NCI-H748 treated with DMSO at 0.1 percent for 48 hours (cell line): ENCODE measurements around the gene KIF26B.
"Not testable (repeated sequence)": the region's sequence is repeated elsewhere in the genome, so short reads cannot be mapped to it uniquely, and the experiment has no call there.

Experiments used
- DNase-seq: peaks from one replicate; lab custom pipeline; 2025; lab: John Stamatoyannopoulos, UW

The KIF26B gene

GRCh38 chr1:245650441-245650960, 495.7 kb downstream of the KIF26B start:
- no peak for DNase-seq

GRCh38 chr1:245651093-245651492, 496.3 kb downstream of the KIF26B start:
- no peak for DNase-seq

DNA sequence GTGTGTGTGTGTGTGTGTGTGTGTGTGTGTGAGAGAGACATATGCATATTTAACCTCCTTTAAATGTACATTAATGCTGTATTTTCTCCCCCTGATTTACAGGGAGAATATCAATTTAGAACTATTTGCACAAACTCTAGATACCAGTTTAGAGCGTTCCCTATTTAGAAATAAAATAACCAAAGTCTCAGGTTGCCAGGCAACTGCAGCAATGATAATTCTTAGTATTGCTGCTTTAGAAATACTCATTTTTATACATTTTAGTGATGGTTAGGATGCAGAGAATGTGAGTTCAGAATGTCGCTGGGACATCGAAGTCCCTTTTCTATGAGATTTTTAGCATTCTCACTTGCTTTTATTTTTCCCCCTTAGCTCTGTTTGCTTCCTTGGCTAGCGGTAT, 497.3 kb downstream of the KIF26B start:
- no peak for DNase-seq

DNA sequence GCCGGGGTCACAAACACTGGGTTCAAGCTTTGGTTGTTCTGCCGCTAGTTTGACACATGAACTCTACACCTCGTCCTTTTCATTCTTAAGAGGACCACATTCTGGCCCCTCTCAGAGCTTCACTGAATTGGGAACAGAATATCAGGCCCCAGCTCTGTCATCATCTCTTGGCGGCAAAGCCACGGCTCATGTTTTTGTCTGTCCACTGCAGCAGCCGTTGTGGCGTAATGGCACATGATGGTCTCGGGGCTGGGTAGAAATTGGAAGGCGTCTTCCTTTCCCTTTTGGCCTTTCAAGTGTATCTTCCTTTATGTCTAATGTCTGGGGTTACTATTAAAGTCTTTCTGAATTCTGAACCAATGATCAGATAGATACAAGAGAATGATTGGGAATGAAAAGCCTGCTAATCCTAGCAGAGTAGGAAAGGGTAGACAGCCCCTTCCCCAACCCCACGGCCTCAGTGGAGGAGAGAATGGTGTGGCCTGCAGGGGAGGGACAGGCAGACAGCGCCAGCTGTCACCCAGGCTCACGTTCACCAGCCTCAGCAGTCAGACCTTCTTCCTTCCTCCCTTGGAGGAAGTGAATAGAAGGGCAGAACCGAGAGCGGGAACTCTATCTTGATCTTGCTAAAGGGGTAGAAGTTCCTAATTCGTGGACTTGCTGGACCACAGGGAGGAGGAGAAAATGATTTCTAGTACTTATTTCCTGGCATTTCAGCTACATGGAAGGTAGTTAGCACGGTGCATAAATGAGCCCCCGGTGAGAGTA, 498.1 kb downstream of the KIF26B start:
- DNase-seq: no peak

DNA sequence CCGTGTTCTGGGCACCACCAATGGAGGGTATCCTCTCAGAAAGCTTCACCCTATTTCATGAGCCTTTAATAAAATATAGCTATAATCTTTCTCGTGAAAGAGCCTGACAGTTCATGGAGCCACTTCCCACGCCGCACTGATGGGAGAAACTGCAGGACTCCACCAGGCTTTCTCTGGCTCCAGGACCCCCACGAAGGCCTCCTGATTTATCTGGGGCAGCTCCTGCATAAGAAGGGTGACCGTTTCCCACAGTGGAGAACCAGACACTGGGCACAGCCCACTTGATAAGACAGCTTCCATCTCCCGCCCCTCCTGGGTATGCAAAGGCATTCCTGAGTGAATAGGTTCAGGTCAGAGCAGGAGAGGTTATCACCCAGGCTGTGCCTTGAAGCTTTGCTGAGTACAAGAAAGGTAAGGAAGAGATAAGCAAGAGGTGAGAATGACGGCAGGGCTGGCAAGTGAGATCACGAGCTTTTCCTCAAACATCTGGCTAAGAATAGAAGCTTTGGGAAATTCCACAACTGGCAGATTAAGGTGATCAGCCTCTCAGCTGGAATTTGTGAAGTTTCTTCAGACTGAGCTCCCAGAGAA, 499.8 kb downstream of the KIF26B start:
- no peak for DNase-seq

DNA sequence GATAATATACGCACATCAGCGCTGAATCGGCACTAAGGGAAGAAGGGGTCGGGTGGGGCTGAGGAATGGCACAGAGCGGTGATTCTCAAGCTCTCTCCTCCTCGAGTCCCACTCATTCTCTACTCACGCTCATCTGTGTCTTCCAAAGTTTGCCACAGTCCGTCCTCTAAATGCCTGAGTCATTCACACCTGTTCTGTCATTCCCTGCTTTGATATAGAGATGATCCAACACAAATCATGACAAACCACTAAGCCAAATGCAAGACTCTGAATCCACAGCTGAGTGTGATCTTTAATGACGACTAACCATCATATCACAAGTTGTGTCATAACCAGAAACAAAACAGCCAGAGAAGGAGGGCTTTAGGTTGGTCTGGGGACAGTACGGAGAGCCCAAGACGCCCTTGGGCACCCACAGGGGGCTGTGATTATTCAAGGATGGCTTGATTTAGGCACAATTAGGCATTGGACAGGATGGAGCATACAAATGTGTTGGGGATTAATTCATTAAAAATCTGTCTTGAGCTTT, 501.5 kb downstream of the KIF26B start:
- DNase-seq: no peak

DNA sequence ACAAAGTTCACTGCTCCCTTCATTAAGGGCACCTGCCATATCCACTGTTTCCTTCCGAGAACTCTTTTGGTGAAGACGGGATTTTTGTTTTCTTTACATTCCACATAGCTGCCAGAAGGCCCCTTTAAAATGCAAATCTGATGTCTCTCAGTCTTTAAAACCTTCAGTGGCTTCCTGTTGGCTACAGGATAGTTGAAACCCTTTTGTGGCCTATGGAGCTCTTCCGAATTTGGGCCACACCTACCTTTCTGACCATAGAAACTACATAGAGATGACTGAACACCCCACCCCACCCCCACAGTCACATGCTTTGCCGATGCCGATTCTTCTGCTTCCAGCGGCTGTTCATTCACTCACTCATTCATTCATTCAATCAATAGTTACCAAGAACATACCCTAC, 502.6 kb downstream of the KIF26B start:
- DNase-seq: no peak

DNA sequence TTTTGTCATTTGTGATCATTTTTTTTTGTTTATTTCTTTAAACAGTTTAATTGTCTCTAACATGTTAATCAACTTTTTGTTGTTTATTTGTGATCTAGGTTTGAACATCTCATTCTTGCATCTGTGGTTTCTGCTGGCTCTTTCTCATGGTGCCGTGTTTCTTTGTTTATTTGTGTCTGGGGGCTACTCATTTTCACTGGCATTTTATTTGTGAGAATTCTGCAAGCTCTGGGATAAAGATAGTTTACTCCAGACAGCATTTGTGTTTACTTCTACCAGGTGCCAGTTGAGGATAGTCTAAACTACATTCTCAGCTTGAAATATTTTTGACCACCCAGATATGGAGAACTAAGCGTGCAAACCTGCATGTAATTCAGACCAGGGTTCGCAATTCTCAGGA, 508.6 kb downstream of the KIF26B start:
- DNase-seq: no peak

GRCh38 chr1:245663841-245664240, 509.1 kb downstream of the KIF26B start:
- DNase-seq: no peak

DNA sequence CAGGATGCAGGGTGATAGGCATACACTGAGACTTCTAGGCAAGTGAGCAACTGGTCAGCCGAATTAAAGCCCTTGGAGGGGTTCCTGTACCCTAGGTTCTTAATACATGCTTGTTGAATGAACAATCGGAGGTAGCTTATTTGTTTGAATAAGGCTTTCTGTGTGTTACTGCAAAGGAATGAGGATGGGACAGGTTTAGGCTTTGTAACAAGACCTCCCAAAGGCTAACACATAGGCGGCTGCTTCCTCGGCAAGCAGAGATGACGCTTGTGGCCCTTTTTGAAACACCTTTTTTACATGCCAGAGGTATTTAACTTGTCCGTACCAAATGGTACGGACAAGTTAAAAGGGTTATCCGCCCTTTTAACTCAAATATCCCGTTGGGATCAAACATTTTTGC, 511.6 kb downstream of the KIF26B start:
- DNase-seq: no peak

GRCh38 chr1:245671349-245671748, 516.6 kb downstream of the KIF26B start:
- DNase-seq: no peak

- DNase-seq: no peak
Measured at GRCh38 chr1:245671966-245672767, 517.4 kb downstream of the KIF26B start.

DNA sequence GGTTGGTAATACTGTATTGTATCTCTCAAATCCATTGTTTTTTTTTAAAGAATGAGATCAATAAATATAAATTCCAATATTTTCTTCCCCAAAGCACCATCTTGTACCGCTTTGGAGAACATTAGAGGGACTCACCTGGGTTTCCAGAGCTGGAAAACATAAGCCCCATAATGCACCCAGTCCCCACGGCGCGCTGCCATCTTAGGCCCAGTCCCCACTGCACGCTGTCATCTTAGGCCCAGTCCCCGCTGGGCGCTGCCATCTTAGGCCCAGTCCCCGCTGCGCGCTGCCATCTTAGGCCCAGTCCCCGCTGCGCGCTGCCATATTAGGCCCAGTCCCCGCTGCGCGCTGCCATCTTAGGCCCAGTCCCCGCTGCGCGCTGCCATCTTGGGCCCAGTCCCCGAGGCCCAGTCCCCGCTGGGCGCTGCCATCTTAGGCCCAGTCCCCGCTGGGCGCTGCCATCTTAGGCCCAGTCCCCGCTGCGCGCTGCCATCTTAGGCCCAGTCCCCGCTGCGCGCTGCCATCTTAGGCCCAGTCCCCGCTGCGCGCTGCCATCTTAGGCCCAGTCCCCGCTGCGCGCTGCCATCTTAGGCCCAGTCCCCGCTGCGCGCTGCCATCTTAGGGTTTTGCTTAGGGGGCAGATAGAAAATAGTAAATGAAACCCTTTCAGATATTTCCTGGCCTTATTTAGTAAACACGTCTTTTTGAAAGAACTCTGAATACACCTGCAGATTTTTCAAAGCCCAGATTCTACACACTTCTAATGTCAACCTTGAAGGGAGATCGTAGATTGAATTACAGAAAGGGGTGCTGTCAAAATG, 518.3 kb downstream of the KIF26B start:
- not testable (repeated sequence) for DNase-seq

- DNase-seq: no peak
Measured at GRCh38 chr1:245673881-245674414, 519.2 kb downstream of the KIF26B start.

DNA sequence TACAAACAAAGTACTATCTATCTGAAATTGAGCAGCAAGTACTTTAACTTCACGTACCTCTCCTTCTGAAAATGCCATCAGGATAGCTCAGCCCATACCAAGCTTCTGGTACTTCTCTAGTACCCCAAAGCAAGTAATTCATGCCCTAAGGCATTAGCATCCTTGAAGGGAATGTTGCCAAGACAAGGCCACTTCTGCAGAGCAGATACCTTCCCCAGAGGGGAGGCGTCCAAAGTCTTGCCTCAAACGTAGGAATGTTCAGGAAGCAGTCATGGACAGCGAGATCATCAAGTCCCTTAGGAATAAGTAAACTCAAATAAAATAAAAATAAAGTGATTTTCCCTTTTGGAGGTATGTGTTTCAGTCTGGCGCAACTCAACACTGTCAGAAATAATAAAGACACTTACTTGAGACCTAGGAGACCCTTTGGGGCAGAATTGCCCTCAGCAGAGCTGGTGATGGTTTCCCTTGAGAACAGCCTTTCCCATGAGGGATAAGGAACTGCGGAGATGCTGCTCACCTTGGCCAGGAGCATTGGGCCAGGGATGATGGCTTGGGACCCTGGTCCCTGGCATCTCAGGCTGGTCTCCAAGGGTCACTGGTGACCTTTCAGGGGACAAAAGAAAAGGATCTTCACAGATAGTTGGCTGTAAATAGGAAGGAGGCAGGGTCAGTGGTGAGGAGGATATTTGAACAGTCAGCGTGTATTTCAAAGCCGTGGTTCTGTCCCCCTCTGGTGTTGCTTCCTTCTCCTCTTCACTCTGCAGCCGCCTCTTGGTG, 522.9 kb downstream of the KIF26B start:
- DNase-seq: no peak

DNA sequence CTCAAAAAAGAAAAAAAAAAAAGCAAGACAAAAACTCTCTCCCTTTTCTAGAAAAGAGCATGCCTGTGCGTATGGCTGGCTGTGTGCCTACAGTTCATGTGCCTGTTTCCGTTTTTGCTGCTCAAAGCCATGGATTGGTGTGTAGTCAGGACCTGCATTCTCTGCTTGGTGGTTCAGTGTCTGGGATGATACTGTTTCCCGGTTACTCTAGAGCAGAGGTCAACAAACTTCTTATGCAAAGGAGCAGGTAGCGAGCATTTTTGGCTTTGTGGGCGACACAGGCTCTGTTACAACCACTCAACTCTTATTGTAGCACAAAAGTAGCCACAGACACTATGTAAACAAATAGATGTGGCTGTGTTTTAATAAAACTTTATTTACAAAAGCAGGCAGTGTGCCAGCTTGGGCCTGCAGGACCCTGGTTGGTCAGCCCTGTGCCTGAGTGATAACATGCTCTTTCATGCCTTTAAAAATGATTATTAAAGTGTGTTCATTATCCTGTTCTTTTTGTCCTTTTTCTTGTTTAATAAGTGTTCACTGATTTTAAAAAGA, 524.2 kb downstream of the KIF26B start:
- DNase-seq: no peak

- no peak for DNase-seq
Measured at GRCh38 chr1:245679821-245680780, 525.3 kb downstream of the KIF26B start.

- DNase-seq: no peak
Measured at GRCh38 chr1:245682638-245683628, 528.1 kb downstream of the KIF26B start.
